Liver (tissue), 9 donors: Measurements from ENCODE around the gene NKX3-2. TPM values are rescaled to one million over a fixed set of nuclear protein-coding genes. Genes with fewer than 3 reads are reported as not detected.

Experiments used
- DNase-seq: peaks from one replicate; pipeline ENCODE4 v3.0.0-alpha.2; 2017; ENCODE audit warnings: low spot score
- H3K27ac ChIP-seq, 2 donors: one replicate each; pipeline ENCODE4 v1.7.0; 2013; ENCODE audit warnings: inconsistent platforms in 2 of 2, low read length in 2 of 2, control low read depth in 1 of 2, low read depth in 1 of 2, mild to moderate bottlenecking in 1 of 2
- H3K27me3 ChIP-seq, 4 donors: one replicate each; pipeline versions ENCODE4 v1.6.1 to v1.7.0; 2013; ENCODE audit warnings: low read length in 3 of 4, inconsistent platforms in 1 of 4, mild to moderate bottlenecking in 1 of 4, moderate library complexity in 1 of 4; ENCODE audit not compliant: control insufficient read depth in 4 of 4, insufficient read depth in 4 of 4
- H3K36me3 ChIP-seq, 4 donors: one replicate each; pipeline versions ENCODE4 v1.6.1 to v1.7.0; 2013; ENCODE audit warnings: low read length in 3 of 4, mild to moderate bottlenecking in 3 of 4, low read depth in 1 of 4, moderate library complexity in 1 of 4; ENCODE audit not compliant: control insufficient read depth in 4 of 4, insufficient read depth in 3 of 4
- H3K4me1 ChIP-seq, 4 donors: one replicate each; pipeline versions ENCODE4 v1.6.1 to v1.7.0; 2013; ENCODE audit warnings: low read length in 3 of 4, mild to moderate bottlenecking in 3 of 4, moderate library complexity in 1 of 4; ENCODE audit not compliant: control insufficient read depth in 4 of 4, insufficient read depth in 4 of 4
- H3K4me3 ChIP-seq, 3 donors: one replicate each; pipeline versions ENCODE4 v1.6.1 to v1.7.0; 2013; ENCODE audit warnings: low read length in 3 of 3, control low read depth in 1 of 3, low read depth in 1 of 3, mild to moderate bottlenecking in 1 of 3
- H3K9ac ChIP-seq, 2 donors: one replicate each; pipeline ENCODE4 v1.7.0; 2013; ENCODE audit warnings: low read length in 2 of 2, mild to moderate bottlenecking in 2 of 2, moderate library complexity in 2 of 2, control low read depth in 1 of 2, low read depth in 1 of 2
- H3K9me3 ChIP-seq, 4 donors: one replicate each; pipeline versions ENCODE4 v1.6.1 to v1.7.0; 2013; ENCODE audit warnings: low read length in 3 of 4; ENCODE audit not compliant: control insufficient read depth in 4 of 4
- ATF3 ChIP-seq: IDR thresholded peaks from 2 replicates; pipeline ENCODE4 v1.6.1; 2016; ENCODE audit warnings: antibody characterized with exemption
- CTCF ChIP-seq: fragments of 150-350 bp; IDR thresholded peaks from 2 replicates; pipeline ENCODE4 v1.5.1; 2017; ENCODE audit warnings: improper control_type of control experiment, low read depth, low read length; ENCODE audit not compliant: missing input control
- EGR1 ChIP-seq, 2 donors: IDR thresholded peaks; 2 replicates each; pipeline ENCODE4 v1.6.1; 2016 to 2018; ENCODE audit warnings: antibody characterized with exemption in 2 of 2, low read depth in 2 of 2
- FOXA1 ChIP-seq: IDR thresholded peaks from 2 replicates; pipeline ENCODE4 v1.6.1; 2016; ENCODE audit warnings: antibody characterized with exemption
- FOXA2 ChIP-seq: IDR thresholded peaks from 2 replicates; pipeline ENCODE4 v1.6.1; 2016; ENCODE audit warnings: antibody characterized with exemption
- GABPA ChIP-seq, 2 donors: IDR thresholded peaks in 1 of 2; conservative IDR thresholded peaks in 1 of 2; 2 replicates each; pipeline ENCODE4 v1.6.1; 2016; ENCODE audit warnings: antibody characterized with exemption in 2 of 2, mild to moderate bottlenecking in 1 of 2, moderate library complexity in 1 of 2
- HNF4A ChIP-seq, 2 donors: conservative IDR thresholded peaks; 2 replicates each; pipeline ENCODE4 v1.6.1; 2016; ENCODE audit warnings: antibody characterized with exemption in 2 of 2, mild to moderate bottlenecking in 2 of 2
- HNF4G ChIP-seq: IDR thresholded peaks from 2 replicates; pipeline ENCODE4 v1.6.1; 2016; ENCODE audit warnings: antibody characterized with exemption
- NR2F2 ChIP-seq: IDR thresholded peaks from 2 replicates; pipeline ENCODE4 v1.6.1; 2016; ENCODE audit warnings: antibody characterized with exemption
- RAD21 ChIP-seq, 2 donors: IDR thresholded peaks; 2 replicates each; pipeline ENCODE4 v1.6.1; 2016; ENCODE audit warnings: antibody characterized with exemption in 2 of 2, mild to moderate bottlenecking in 2 of 2
- REST ChIP-seq: IDR thresholded peaks from 2 replicates; pipeline ENCODE4 v1.6.1; 2016; ENCODE audit warnings: antibody characterized with exemption, mild to moderate bottlenecking
- RXRA ChIP-seq, 2 donors: IDR thresholded peaks; 2 replicates each; pipeline ENCODE4 v1.6.1; 2017 to 2018; ENCODE audit warnings: antibody characterized with exemption in 2 of 2, mild to moderate bottlenecking in 1 of 2
- SP1 ChIP-seq: IDR thresholded peaks from 2 replicates; pipeline ENCODE4 v1.6.1; 2018; ENCODE audit warnings: antibody characterized with exemption, mild to moderate bottlenecking
- TAF1 ChIP-seq: conservative IDR thresholded peaks from 2 replicates; pipeline ENCODE4 v1.6.1; 2016; ENCODE audit warnings: antibody characterized with exemption, mild to moderate bottlenecking
- YY1 ChIP-seq: IDR thresholded peaks from 2 replicates; pipeline ENCODE4 v1.6.1; 2016; ENCODE audit warnings: antibody characterized with exemption, mild to moderate bottlenecking
- WGBS: extraction: QIAGEN DNeasy Blood & Tissue Kit; methylation state at CpG from one replicate; pipeline ENCODE4 v1.1.7; 2013; 5-methylcytosine and 5-hydroxymethylcytosine counted together
- polyA plus RNA-seq, 2 donors: library from polyadenylated mRNA; stranded (reverse) in 1 of 2; unstranded in 1 of 2; fragments of 200-250 nt in 1 of 2; fragments of >200 nt in 1 of 2; fragmentation: Nextera tagmentation in 1 of 2; extraction: Ambion mirVana in 1 of 2; gene quantifications; one replicate each; pipeline versions ENCODE4 v1.2.1 to v1.2.3, GENCODE V29; 2013 to 2015
- total RNA-seq, 2 donors: library from RNA; depleted of rRNA; stranded (reverse); fragments of >200 nt; gene quantifications; one replicate each; pipeline ENCODE4 v1.2.3, GENCODE V29; 2014
- TF ChIP-seq, protein P1 (sequence below): IDR thresholded peaks from 2 replicates; pipeline ENCODE4 v1.6.1; 2016; ENCODE audit warnings: antibody characterized with exemption
- donor health status: healthy.
- donor health status: healthy.
- donor health status: healthy.
- donor health status: healthy.
- donor health status: healthy.

NKX3-2 gene
- total and polyA plus RNA-seq, 4 donors: not detected

- Histone ChIP-seq H3K27ac (no peak overlapping the region), H3K9ac (no peak overlapping the region), H3K36me3 (no peaks in the 10 kb centered on the region), H3K9me3 (no peaks in the 10 kb centered on the region), H3K27me3 (peaks cover 0 to 2% (median under 1%) of the 10 kb centered on the region in 4 donors), H3K4me3 (no peak overlapping the region), H3K4me1 (no peaks in the 10 kb centered on the region)
- DNase-seq: no peak
- WGBS: 83% methylated on average over 2 of the region's 2 CpGs
- TF ChIP-seq NR2F2 (no peak), YY1 (no peak), FOXA1 (no peak), GABPA (IDR thresholded peaks at IDR 0.05 in 1 of 2, conservative IDR thresholded peaks at IDR 0.05 in 1 of 2) (no peak), RAD21 (IDR thresholded peaks at IDR 0.05) (no peak), HNF4A (conservative IDR thresholded peaks at IDR 0.05) (no peak), EGR1 (IDR thresholded peaks at IDR 0.05; ENCODE audit: low read depth in 2 of 2) (no peak), FOXA2 (no peak), ATF3 (no peak), RXRA (IDR thresholded peaks at IDR 0.05) (no peak), CTCF (no peak), REST (no peak), TAF1 (no peak), HNF4G (no peak), SP1 (no peak)
- TF ChIP-seq, protein P1, sequence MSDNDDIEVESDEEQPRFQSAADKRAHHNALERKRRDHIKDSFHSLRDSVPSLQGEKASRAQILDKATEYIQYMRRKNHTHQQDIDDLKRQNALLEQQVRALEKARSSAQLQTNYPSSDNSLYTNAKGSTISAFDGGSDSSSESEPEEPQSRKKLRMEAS: no peak
Measured at GRCh38 chr4:13555325-13555724, 11.0 kb upstream of the NKX3-2 start.

DNA sequence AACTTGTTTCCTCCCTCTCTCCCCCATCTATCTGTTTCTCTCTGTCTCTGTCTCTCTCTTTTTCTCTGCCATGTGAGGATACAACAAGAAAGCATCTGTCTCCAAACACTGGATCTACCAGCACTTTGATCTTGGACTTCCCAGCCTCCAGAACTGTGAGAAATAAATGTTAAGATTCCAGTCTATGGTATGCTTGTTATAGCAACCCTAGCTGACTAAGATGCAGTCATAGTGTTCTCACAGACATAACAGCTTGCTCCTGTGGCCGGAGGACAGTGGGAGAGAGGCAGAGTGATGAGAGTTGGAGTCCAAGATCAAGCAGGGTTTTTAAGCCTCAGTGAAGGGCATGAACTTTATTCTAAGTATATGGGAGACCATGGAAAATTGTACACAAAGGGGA lies 8.8 kb upstream of the NKX3-2 start:
- no peak overlapping the region for H3K27ac ChIP-seq
- TF ChIP-seq FOXA2 (no peak), NR2F2 (no peak), REST (no peak), ATF3 (no peak), GABPA (IDR thresholded peaks at IDR 0.05 in 1 of 2, conservative IDR thresholded peaks at IDR 0.05 in 1 of 2) (no peak), TAF1 (no peak), HNF4A (conservative IDR thresholded peaks at IDR 0.05) (no peak), RXRA (IDR thresholded peaks at IDR 0.05) (no peak), CTCF (no peak), HNF4G (no peak), YY1 (no peak), EGR1 (IDR thresholded peaks at IDR 0.05; ENCODE audit: low read depth in 2 of 2) (no peak), FOXA1 (no peak), SP1 (no peak)
- TF ChIP-seq, protein P1: no peak
- no peak overlapping the region for H3K9ac ChIP-seq
- H3K9me3 ChIP-seq: no peaks in the 10 kb centered on the region
- H3K36me3 ChIP-seq: no peaks in the 10 kb centered on the region
- 84% methylated on average over 1 of the region's 1 CpG for WGBS
- H3K4me3 ChIP-seq: no peak overlapping the region
- H3K4me1 ChIP-seq: peaks cover 0 to 11% (median 6%) of the 10 kb centered on the region in 4 donors
- peaks cover 0 to 12% (median 3%) of the 10 kb centered on the region in 4 donors for H3K27me3 ChIP-seq
- DNase-seq: no peak
